HCT116 (cell line): Measurements from ENCODE around the gene GPR173. TPM values are rescaled to one million over a fixed set of nuclear protein-coding genes. Genes with fewer than 3 reads are reported as not detected.

ENCODE experiments used
- ATAC-seq: fragments of 200-7000 bp; cut with Tn5 transposase; 2 replicates; pipeline ENCODE4 v1.9.1; 2020; ENCODE audit warnings: mild to moderate bottlenecking, moderate library complexity
- BruUV-seq: library from RNA; stranded (reverse); fragments of 400-500 nt; replicated peaks from 2 replicates; lab custom pipeline; 2021; lab: Mats Ljungman, UMichigan
- CTCF ChIA-PET: fragments of 300-600 bp; sonication (Branson Sonifier 250); formaldehyde crosslinking; loops from one replicate; lab custom pipeline; 2021; ENCODE audit warnings: antibody characterized with exemption; lab: Charles Lee
- POLR2A ChIA-PET: fragments of 300-600, 350-600 bp; sonication (Branson Sonifier 250); formaldehyde crosslinking; loops from one replicate; lab custom pipeline; 2021; ENCODE audit warnings: antibody characterized with exemption; lab: Charles Lee
- RAD21 ChIA-PET, 2 experiments: fragments of 300-600 bp; sonication (Branson Sonifier 250); formaldehyde crosslinking; loops; one replicate each; lab custom pipeline; 2023; ENCODE audit warnings: low total read pairs in 2 of 2; ENCODE audit not compliant: uncharacterized antibody in 2 of 2, unreplicated experiment in 2 of 2, low non-redundant PET in 1 of 2; lab: Charles Lee
- DNase-seq: peaks from one replicate; pipeline ENCODE4 v3.0.0-alpha.2; 2010; ENCODE audit warnings: low read depth, low spot score
- H2AFZ ChIP-seq: fragments of 200-600 bp; shearing (Covaris generic), sonication (generic); 2 replicates; pipeline ENCODE4 v1.6.1; 2017; ENCODE audit warnings: low read depth, mixed run types, mixed read lengths, antibody characterized with exemption, low read length; ENCODE audit not compliant: poor library complexity, severe bottlenecking
- H3K27ac ChIP-seq: 2 replicates; pipeline ENCODE4 v1.5.1; 2012; ENCODE audit warnings: low read depth, low read length
- H3K27me3 ChIP-seq: fragments of 200-600 bp; sonication (generic); 2 replicates; pipeline ENCODE4 v1.6.1; 2016; ENCODE audit warnings: mixed run types, low read length, mixed read lengths; ENCODE audit not compliant: insufficient read depth
- H3K36me3 ChIP-seq, 2 experiments: fragments of 200-500 bp in 1 of 2; fragments of 200-600 bp in 1 of 2; sonication (Bioruptor generic) in 1 of 2; sonication (generic) in 1 of 2; 2 replicates each; pipeline versions ENCODE4 v1.5.1 to v1.6.1; 2014 to 2016; ENCODE audit warnings: low read length in 2 of 2, inconsistent platforms in 1 of 2, mixed read lengths in 1 of 2, mixed run types in 1 of 2; ENCODE audit not compliant: insufficient read depth in 2 of 2, control insufficient read depth in 1 of 2
- H3K4me1 ChIP-seq, 2 experiments: fragments of 200-600 bp in 1 of 2; sonication (generic) in 1 of 2; 2 replicates each; pipeline versions ENCODE4 v1.5.1 to v1.6.1; 2012 to 2017; ENCODE audit warnings: low read length in 2 of 2, inconsistent platforms in 1 of 2, mild to moderate bottlenecking in 1 of 2, mixed read lengths in 1 of 2, mixed run types in 1 of 2, moderate library complexity in 1 of 2; ENCODE audit not compliant: insufficient read depth in 2 of 2, control insufficient read depth in 1 of 2
- H3K4me2 ChIP-seq: fragments of 200-600 bp; sonication (generic); 2 replicates; pipeline ENCODE4 v1.6.1; 2017; ENCODE audit warnings: mixed run types, low read length, mixed read lengths
- H3K4me3 ChIP-seq, 2 experiments: fragments of 200-600 bp in 1 of 2; sonication (generic) in 1 of 2; replicated peaks in 1 of 2; 2 replicates each; pipeline ENCODE4 v1.5.1; 2011 to 2016; ENCODE audit warnings: low read length in 2 of 2, control low read depth in 1 of 2, low read depth in 1 of 2, mild to moderate bottlenecking in 1 of 2, mixed read lengths in 1 of 2, mixed run types in 1 of 2
- H3K79me2 ChIP-seq: fragments of 200-600 bp; sonication (generic); 2 replicates; pipeline ENCODE4 v1.6.1; 2017; ENCODE audit warnings: mild to moderate bottlenecking, mixed run types, low read length, moderate library complexity, mixed read lengths; ENCODE audit not compliant: insufficient read depth
- H3K9ac ChIP-seq: fragments of 200-600 bp; sonication (generic); 2 replicates; pipeline ENCODE4 v1.6.1; 2016; ENCODE audit warnings: low read length, mixed read lengths
- H3K9me2 ChIP-seq: fragments of 200-600 bp; sonication (generic), shearing (Covaris generic); 2 replicates; pipeline ENCODE4 v1.6.1; 2017; ENCODE audit warnings: mixed run types, mild to moderate bottlenecking, moderate library complexity; ENCODE audit not compliant: insufficient read depth
- H3K9me3 ChIP-seq, 2 experiments: fragments of 200-500 bp in 1 of 2; fragments of 200-600 bp in 1 of 2; sonication (Bioruptor generic) in 1 of 2; sonication (generic) in 1 of 2; 2 replicates each; pipeline ENCODE4 v1.6.1; 2014 to 2017; ENCODE audit warnings: low read length in 2 of 2, mixed read lengths in 2 of 2, inconsistent platforms in 1 of 2, low read depth in 1 of 2, mild to moderate bottlenecking in 1 of 2, mixed run types in 1 of 2, moderate library complexity in 1 of 2; ENCODE audit not compliant: control insufficient read depth in 1 of 2, insufficient read depth in 1 of 2
- H4K20me1 ChIP-seq: fragments of 200-600 bp; sonication (generic), shearing (Covaris generic); 2 replicates; pipeline ENCODE4 v1.6.1; 2017; ENCODE audit warnings: mixed run types, mild to moderate bottlenecking, moderate library complexity; ENCODE audit not compliant: insufficient read depth
- ATF3 ChIP-seq: IDR thresholded peaks from 2 replicates; pipeline ENCODE4 v1.6.1; 2012
- CBX3 ChIP-seq: IDR thresholded peaks from 2 replicates; pipeline ENCODE4 v1.6.1; 2012; ENCODE audit warnings: low read depth
- CTCF ChIP-seq, 3 experiments: fragments of 200-600 bp in 1 of 3; sonication (generic) in 1 of 3; IDR thresholded peaks in 2 of 3; conservative IDR thresholded peaks in 1 of 3; 2 replicates each; pipeline ENCODE4 v1.5.1; 2012 to 2017; ENCODE audit warnings: low read depth in 2 of 3, low read length in 2 of 3, antibody characterized with exemption in 1 of 3, borderline replicate concordance in 1 of 3, control low read depth in 1 of 3, mild to moderate bottlenecking in 1 of 3, mixed read lengths in 1 of 3, mixed run types in 1 of 3, moderate library complexity in 1 of 3; ENCODE audit not compliant: insufficient read depth in 1 of 3
- EGR1 ChIP-seq: IDR thresholded peaks from 2 replicates; pipeline ENCODE4 v1.6.1; 2012; ENCODE audit warnings: low read depth
- ELF1 ChIP-seq: IDR thresholded peaks from 2 replicates; pipeline ENCODE4 v1.6.1; 2012; ENCODE audit warnings: low read depth, borderline replicate concordance
- EZH2 ChIP-seq: fragments of 200-600 bp; sonication (generic); IDR thresholded peaks from 2 replicates; pipeline ENCODE4 v1.6.1; 2017; ENCODE audit warnings: antibody characterized with exemption, mixed run types
- EZH2phosphoT487 ChIP-seq: fragments of 200-600 bp; IDR thresholded peaks from 2 replicates; pipeline ENCODE4 v1.6.1; 2018; ENCODE audit warnings: antibody characterized with exemption, borderline replicate concordance
- MAX ChIP-seq: IDR thresholded peaks from 2 replicates; pipeline ENCODE4 v1.6.1; 2012
- POLR2A ChIP-seq: IDR thresholded peaks from 2 replicates; pipeline ENCODE4 v1.7.0; 2011; ENCODE audit warnings: borderline replicate concordance; ENCODE audit not compliant: insufficient read depth, insufficient read length; ENCODE audit errors: extremely low read depth
- RAD21 ChIP-seq: IDR thresholded peaks from 2 replicates; pipeline ENCODE4 v1.6.1; 2012; ENCODE audit warnings: low read depth, mild to moderate bottlenecking
- SIN3A ChIP-seq: IDR thresholded peaks from 2 replicates; pipeline ENCODE4 v1.6.1; 2012; ENCODE audit warnings: low read depth
- SP1 ChIP-seq: IDR thresholded peaks from 2 replicates; pipeline ENCODE4 v1.6.1; 2012; ENCODE audit warnings: low read depth
- TCF7L2 ChIP-seq: IDR thresholded peaks from 2 replicates; pipeline ENCODE4 v1.7.0; 2011; ENCODE audit warnings: borderline replicate concordance, inconsistent platforms; ENCODE audit not compliant: insufficient read depth, insufficient read length; ENCODE audit errors: extremely low read depth
- YY1 ChIP-seq: IDR thresholded peaks from 2 replicates; pipeline ENCODE4 v1.6.1; 2011; ENCODE audit warnings: low read length, low read depth, moderate library complexity, mild to moderate bottlenecking; ENCODE audit not compliant: insufficient replicate concordance; ENCODE audit errors: extremely low read depth
- ZBTB33 ChIP-seq: IDR thresholded peaks from 2 replicates; pipeline ENCODE4 v1.6.1; 2011; ENCODE audit warnings: mild to moderate bottlenecking, low read length, moderate library complexity; ENCODE audit not compliant: insufficient replicate concordance; ENCODE audit errors: extremely low read depth
- ZNF274 ChIP-seq: fragments of 200-500 bp; sonication (Bioruptor generic); IDR thresholded peaks from 2 replicates; pipeline ENCODE4 v1.6.1; 2014; ENCODE audit warnings: mild to moderate bottlenecking, low read depth, low read length, inconsistent platforms
- intact Hi-C: fragments of 100-400 bp; cut with micrococcal nuclease; formaldehyde crosslinking; loops from 2 replicates; pipeline ENCODE4 v1.10.0; 2022
- total RNA-seq: library from RNA; stranded (reverse); gene quantifications from one replicate; pipeline ENCODE4 v1.2.1, GENCODE V29; 2021; ENCODE audit not compliant: unreplicated experiment

GPR173 gene
- total RNA-seq, 1 experiment from 2014 or later = 3.4 TPM

- intact Hi-C loops = no loop called here
- POLR2A ChIA-PET = interaction anchor here (2.0 kb wide), 1 partner anchor 13 kb away, joined by 8 read pairs; the partner anchor contains the start of gene TSPYL2
- BruUV-seq = TSS peak; percentile 70
Measured at GRCh38 chrX:53094582-53094905, 46.0 kb downstream of the GPR173 start.

More at GRCh38 chrX:53094582-53094905, 46.0 kb downstream of the GPR173 start:
- ATAC-seq (no peak), DNase-seq (no peak)
- ChIA-PET CTCF (no interaction called here), RAD21 (no interaction called here)
- Histone ChIP-seq H3K36me3 (no peaks in the 10 kb centered on the region), H4K20me1 (no peaks in the 10 kb centered on the region), H3K4me1 (peaks cover 3 to 21% of the 10 kb centered on the region in 2 experiments; a peak in 3 of 4 replicates), H3K9me2 (no peaks in the 10 kb centered on the region), H3K27ac (peak overlapping the region; percentile 80), H3K4me2 (peak overlapping the region; percentile 84), H2AFZ (peak overlapping the region; percentile 54), H3K79me2 (peaks cover 6% of the 10 kb centered on the region; the same call in 1 of the 2 replicates), H3K9ac (peak overlapping the region; percentile 70), H3K9me3 (no peaks in the 10 kb centered on the region), H3K4me3 (peak overlapping the region; percentile 67 to 75), H3K27me3 (no peaks in the 10 kb centered on the region)
- TF ChIP-seq EZH2 = no peak
- TF ChIP-seq ZNF274 = no peak
- TF ChIP-seq SP1 = no peak
- TF ChIP-seq CTCF (IDR thresholded peaks at IDR 0.05 in 2 of 3, conservative IDR thresholded peaks at IDR 0.05 in 1 of 3; ENCODE audit: borderline replicate concordance in 1 of 3, insufficient read depth in 1 of 3, low read depth in 2 of 3, low read length in 2 of 3) = no peak
- TF ChIP-seq EZH2phosphoT487 = no peak
- no peak for TF ChIP-seq MAX
- TF ChIP-seq CBX3 = no peak
- TF ChIP-seq TCF7L2 = no peak
- no peak for TF ChIP-seq EGR1
- TF ChIP-seq YY1 = no peak
- no peak for TF ChIP-seq ATF3
- TF ChIP-seq RAD21 = no peak
- no peak for TF ChIP-seq SIN3A
- no peak for TF ChIP-seq ZBTB33
- TF ChIP-seq POLR2A = no peak
- no peak for TF ChIP-seq ELF1
